SK-N-SH (cell line): ENCODE measurements around the gene SOCS7. TPM values are rescaled to one million over a fixed set of nuclear protein-coding genes. Genes with fewer than 3 reads are reported as not detected.

Experiments used
- CTCF ChIA-PET: fragments of 300-600, 350-600 bp; formaldehyde crosslinking; extraction: SDS; loops from one replicate; lab custom pipeline; 2021; lab: Yijun Ruan, JAX
- POLR2A ChIA-PET: fragments of 350-600 bp; sonication (Branson Sonifier 250); formaldehyde crosslinking; extraction: SDS; loops from one replicate; lab custom pipeline; 2020; ENCODE audit warnings: antibody characterized with exemption, inconsistent platforms; lab: Yijun Ruan, JAX
- DNase-seq: peaks from one replicate; pipeline ENCODE4 v3.0.0; 2012
- H2AFZ ChIP-seq: fragments of 200-600 bp; sonication (generic); 2 replicates; pipeline ENCODE4 v1.8.1; 2016; ENCODE audit warnings: antibody characterized with exemption, mild to moderate bottlenecking, low read depth
- H3F3A ChIP-seq: fragments of 200-600 bp; sonication (generic); replicated peaks from 2 replicates; pipeline ENCODE3; 2016; ENCODE audit warnings: antibody characterized with exemption, mild to moderate bottlenecking; ENCODE audit not compliant: insufficient read depth
- H3K27ac ChIP-seq, 2 experiments: fragments of 200-500 bp in 1 of 2; fragments of 200-600 bp in 1 of 2; sonication (Bioruptor generic) in 1 of 2; sonication (generic), shearing (Covaris generic) in 1 of 2; 2 replicates each; pipeline versions ENCODE4 v1.5.1 to v1.6.1; 2014 to 2016; ENCODE audit warnings: low read depth in 2 of 2, inconsistent platforms in 1 of 2, low read length in 1 of 2, mild to moderate bottlenecking in 1 of 2, mixed read lengths in 1 of 2
- H3K27me3 ChIP-seq: fragments of 200-600 bp; sonication (generic), shearing (Covaris generic); 2 replicates; pipeline ENCODE4 v1.6.1; 2016; ENCODE audit warnings: mixed run types; ENCODE audit not compliant: insufficient read depth
- H3K36me3 ChIP-seq, 2 experiments: fragments of 200-500 bp in 1 of 2; fragments of 200-600 bp in 1 of 2; sonication (Bioruptor generic) in 1 of 2; sonication (generic) in 1 of 2; replicated peaks in 1 of 2; 2 replicates each; pipeline versions ENCODE3 to v1.5.1; 2014 to 2016; ENCODE audit warnings: low read length in 1 of 2, mild to moderate bottlenecking in 1 of 2; ENCODE audit not compliant: insufficient read depth in 2 of 2, control insufficient read depth in 1 of 2
- H3K4me1 ChIP-seq, 2 experiments: fragments of 200-500 bp in 1 of 2; fragments of 200-600 bp in 1 of 2; sonication (Bioruptor generic) in 1 of 2; sonication (generic), shearing (Covaris generic) in 1 of 2; 2 replicates each; pipeline versions ENCODE4 v1.5.1 to v1.6.1; 2014 to 2016; ENCODE audit warnings: low read depth in 1 of 2, low read length in 1 of 2, mixed run types in 1 of 2; ENCODE audit not compliant: insufficient read depth in 2 of 2, control insufficient read depth in 1 of 2
- H3K4me2 ChIP-seq: fragments of 200-600 bp; sonication (generic), shearing (Covaris generic); 2 replicates; pipeline ENCODE4 v1.6.1; 2017; ENCODE audit warnings: mixed run types
- H3K4me3 ChIP-seq, 2 experiments: fragments of 200-500 bp in 1 of 2; fragments of 200-600 bp in 1 of 2; sonication (Bioruptor generic) in 1 of 2; sonication (generic), shearing (Covaris generic) in 1 of 2; 2 replicates each; pipeline versions ENCODE4 v1.5.1 to v1.8.1; 2014 to 2016; ENCODE audit warnings: low read depth in 2 of 2, inconsistent platforms in 1 of 2, low read length in 1 of 2, mild to moderate bottlenecking in 1 of 2, mixed read lengths in 1 of 2, moderate library complexity in 1 of 2
- H3K79me2 ChIP-seq: fragments of 200-600 bp; sonication (generic); 2 replicates; pipeline ENCODE4 v1.8.1; 2017; ENCODE audit warnings: mild to moderate bottlenecking; ENCODE audit not compliant: insufficient read depth
- H3K9ac ChIP-seq: fragments of 200-600 bp; sonication (generic); 2 replicates; pipeline ENCODE4 v1.6.1; 2017; ENCODE audit warnings: mixed run types
- H3K9me2 ChIP-seq: fragments of 200-600 bp; sonication (generic); 2 replicates; pipeline ENCODE4 v1.6.1; 2017; ENCODE audit warnings: mixed run types
- H3K9me3 ChIP-seq: fragments of 200-600 bp; sonication (generic); 2 replicates; pipeline ENCODE4 v1.6.1; 2017; ENCODE audit warnings: mixed run types, mild to moderate bottlenecking, moderate library complexity
- H4K20me1 ChIP-seq: fragments of 200-600 bp; sonication (generic); 2 replicates; pipeline ENCODE4 v1.6.1; 2017; ENCODE audit warnings: mild to moderate bottlenecking, mixed run types; ENCODE audit not compliant: insufficient read depth
- CHD2 ChIP-seq: fragments of 150-350 bp; IDR thresholded peaks from 2 replicates; pipeline ENCODE4 v1.6.1; 2018; ENCODE audit warnings: low read length; ENCODE audit not compliant: partially characterized antibody
- CTCF ChIP-seq: fragments of 200-600 bp; sonication (generic); IDR thresholded peaks from 2 replicates; pipeline ENCODE4 v1.6.1; 2017; ENCODE audit warnings: antibody characterized with exemption, mild to moderate bottlenecking, moderate library complexity
- FOSL2 ChIP-seq: IDR thresholded peaks from 2 replicates; pipeline ENCODE4 v1.4.0; 2012; ENCODE audit warnings: low read depth, mild to moderate bottlenecking, moderate library complexity, borderline replicate concordance
- FOXM1 ChIP-seq: IDR thresholded peaks from 2 replicates; pipeline ENCODE4 v1.4.0; 2012; ENCODE audit warnings: low read depth, mild to moderate bottlenecking
- GABPA ChIP-seq: IDR thresholded peaks from 2 replicates; pipeline ENCODE4 v1.4.0; 2012; ENCODE audit warnings: low read depth, mild to moderate bottlenecking
- NRF1 ChIP-seq: IDR thresholded peaks from 2 replicates; pipeline ENCODE4 v1.6.1; 2012; ENCODE audit warnings: low read depth, mild to moderate bottlenecking, low read length
- POLR2AphosphoS5 ChIP-seq: IDR thresholded peaks from 2 replicates; pipeline ENCODE4 v1.6.1; 2012; ENCODE audit warnings: low read depth, low read length
- RAD21 ChIP-seq: IDR thresholded peaks from 2 replicates; pipeline ENCODE4 v1.6.1; 2012; ENCODE audit warnings: mild to moderate bottlenecking, low read length
- RCOR1 ChIP-seq: fragments of 150-350 bp; IDR thresholded peaks from 2 replicates; pipeline ENCODE4 v1.6.1; 2017; ENCODE audit warnings: antibody characterized with exemption, low read length
- REST ChIP-seq: IDR thresholded peaks from 2 replicates; pipeline ENCODE4 v1.6.1; 2012; ENCODE audit warnings: mild to moderate bottlenecking, low read depth, low read length, moderate library complexity
- RXRA ChIP-seq: IDR thresholded peaks from 2 replicates; pipeline ENCODE4 v1.4.0; 2012; ENCODE audit warnings: low read depth, mild to moderate bottlenecking, borderline replicate concordance
- SIN3A ChIP-seq: IDR thresholded peaks from 2 replicates; pipeline ENCODE4 v1.6.1; 2012; ENCODE audit warnings: low read depth, mild to moderate bottlenecking, low read length, moderate library complexity, borderline replicate concordance
- TAF1 ChIP-seq: IDR thresholded peaks from 2 replicates; pipeline ENCODE4 v1.6.1; 2012; ENCODE audit warnings: low read depth, mild to moderate bottlenecking, low read length, moderate library complexity, borderline replicate concordance
- YY1 ChIP-seq: IDR thresholded peaks from 2 replicates; pipeline ENCODE4 v1.4.0; 2012; ENCODE audit warnings: low read depth, mild to moderate bottlenecking
- WGBS: methylation state at CpG from one replicate; pipeline ENCODE4 v1.1.6; 2017; ENCODE audit warnings: low lambda C conversion rate; 5-methylcytosine and 5-hydroxymethylcytosine counted together
- polyA plus RNA-seq, 3 experiments: library from polyadenylated mRNA; depleted of rRNA; stranded (reverse); fragments of >200 nt; gene quantifications; 2 replicates each; pipeline ENCODE4 v1.2.3, GENCODE V29; 2012
- TF ChIP-seq, protein P1 (sequence below): IDR thresholded peaks from 2 replicates; pipeline ENCODE4 v1.4.0; 2012; ENCODE audit warnings: low read depth, borderline replicate concordance
- TF ChIP-seq, protein P2 (sequence below): IDR thresholded peaks from 2 replicates; pipeline ENCODE4 v1.4.0; 2012; ENCODE audit warnings: low read depth
- TF ChIP-seq, protein P3 (sequence below): IDR thresholded peaks from 2 replicates; pipeline ENCODE4; 2012

Gene SOCS7
- polyA plus RNA-seq, 1 of the 3 experiments (the other 2 are of a cell fraction): 7.4 TPM

DNA sequence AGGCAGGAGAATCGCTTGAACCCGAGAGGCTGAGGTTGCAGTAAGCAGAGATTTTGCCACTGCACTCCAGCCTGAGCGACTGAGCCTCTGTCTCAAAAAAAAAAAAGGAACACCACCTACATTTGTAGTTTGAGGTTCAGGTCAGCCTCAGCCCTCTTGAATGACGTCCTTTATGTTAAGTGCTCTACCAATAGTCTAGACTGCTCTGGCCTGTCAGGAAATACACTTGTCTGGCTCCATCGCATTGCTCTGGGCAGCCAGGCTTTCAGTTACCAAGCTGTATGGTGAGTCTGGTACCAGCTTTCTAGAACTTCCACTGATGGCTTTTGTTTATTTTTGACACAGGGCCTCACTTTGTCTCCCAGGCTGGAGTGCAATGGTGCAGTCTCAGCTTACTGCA lies 11.4 kb downstream of the SOCS7 start (continued):
- TF ChIP-seq, protein P1, sequence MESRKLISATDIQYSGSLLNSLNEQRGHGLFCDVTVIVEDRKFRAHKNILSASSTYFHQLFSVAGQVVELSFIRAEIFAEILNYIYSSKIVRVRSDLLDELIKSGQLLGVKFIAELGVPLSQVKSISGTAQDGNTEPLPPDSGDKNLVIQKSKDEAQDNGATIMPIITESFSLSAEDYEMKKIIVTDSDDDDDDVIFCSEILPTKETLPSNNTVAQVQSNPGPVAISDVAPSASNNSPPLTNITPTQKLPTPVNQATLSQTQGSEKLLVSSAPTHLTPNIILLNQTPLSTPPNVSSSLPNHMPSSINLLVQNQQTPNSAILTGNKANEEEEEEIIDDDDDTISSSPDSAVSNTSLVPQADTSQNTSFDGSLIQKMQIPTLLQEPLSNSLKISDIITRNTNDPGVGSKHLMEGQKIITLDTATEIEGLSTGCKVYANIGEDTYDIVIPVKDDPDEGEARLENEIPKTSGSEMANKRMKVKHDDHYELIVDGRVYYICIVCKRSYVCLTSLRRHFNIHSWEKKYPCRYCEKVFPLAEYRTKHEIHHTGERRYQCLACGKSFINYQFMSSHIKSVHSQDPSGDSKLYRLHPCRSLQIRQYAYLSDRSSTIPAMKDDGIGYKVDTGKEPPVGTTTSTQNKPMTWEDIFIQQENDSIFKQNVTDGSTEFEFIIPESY: no peak

DNA sequence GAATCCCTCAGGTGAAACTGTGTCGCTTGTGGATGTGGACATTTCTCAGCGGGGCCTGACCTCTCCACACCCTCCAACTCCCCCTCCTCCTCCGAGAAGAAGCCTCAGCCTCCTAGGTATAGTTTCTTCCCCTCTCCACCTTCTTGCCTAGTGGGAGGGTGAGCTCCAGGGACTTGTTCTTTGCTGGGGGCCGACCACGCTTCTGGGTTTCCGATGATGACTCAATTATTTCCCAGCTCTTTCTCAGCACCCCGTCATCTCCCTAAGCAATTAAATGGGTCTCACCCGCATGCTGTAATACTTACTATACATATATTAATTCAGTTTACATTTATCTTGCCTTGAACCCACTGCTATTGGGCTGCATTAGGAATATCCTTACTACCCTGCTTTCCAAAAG lies 13.1 kb downstream of the SOCS7 start:
- TF ChIP-seq GABPA: no peak
- TF ChIP-seq CHD2: no peak
- TF ChIP-seq, protein P2, sequence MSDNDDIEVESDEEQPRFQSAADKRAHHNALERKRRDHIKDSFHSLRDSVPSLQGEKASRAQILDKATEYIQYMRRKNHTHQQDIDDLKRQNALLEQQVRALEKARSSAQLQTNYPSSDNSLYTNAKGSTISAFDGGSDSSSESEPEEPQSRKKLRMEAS: no peak
- no peak for TF ChIP-seq CTCF
- TF ChIP-seq FOSL2: no peak
- TF ChIP-seq, protein P1: no peak
- TF ChIP-seq POLR2AphosphoS5: no peak
- TF ChIP-seq FOXM1: no peak
- no peak for TF ChIP-seq REST
- TF ChIP-seq RAD21: no peak
- TF ChIP-seq RXRA: no peak
- TF ChIP-seq YY1: no peak
- TF ChIP-seq TAF1: no peak
- TF ChIP-seq SIN3A: no peak
- no peak for TF ChIP-seq RCOR1
- no peak for TF ChIP-seq NRF1
- TF ChIP-seq, protein P3, sequence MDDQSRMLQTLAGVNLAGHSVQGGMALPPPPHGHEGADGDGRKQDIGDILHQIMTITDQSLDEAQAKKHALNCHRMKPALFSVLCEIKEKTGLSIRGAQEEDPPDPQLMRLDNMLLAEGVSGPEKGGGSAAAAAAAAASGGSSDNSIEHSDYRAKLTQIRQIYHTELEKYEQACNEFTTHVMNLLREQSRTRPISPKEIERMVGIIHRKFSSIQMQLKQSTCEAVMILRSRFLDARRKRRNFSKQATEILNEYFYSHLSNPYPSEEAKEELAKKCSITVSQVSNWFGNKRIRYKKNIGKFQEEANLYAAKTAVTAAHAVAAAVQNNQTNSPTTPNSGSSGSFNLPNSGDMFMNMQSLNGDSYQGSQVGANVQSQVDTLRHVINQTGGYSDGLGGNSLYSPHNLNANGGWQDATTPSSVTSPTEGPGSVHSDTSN: no peak
- Histone ChIP-seq H3F3A (no peaks in the 10 kb centered on the region), H3K9me2 (no peaks in the 10 kb centered on the region), H3K79me2 (peaks cover 24% of the 10 kb centered on the region), H3K4me1 (peaks cover 0 to 4% of the 10 kb centered on the region in 2 experiments; a peak in 1 of 4 replicates), H4K20me1 (peaks cover 7% of the 10 kb centered on the region; the same call in 1 of the 2 replicates), H3K9ac (no peak overlapping the region), H3K9me3 (no peaks in the 10 kb centered on the region), H3K4me3 (no peak overlapping the region), H3K27ac (no peak overlapping the region), H3K4me2 (no peak overlapping the region), H3K36me3 (peaks cover 11 to 15% of the 10 kb centered on the region in 2 experiments), H3K27me3 (no peaks in the 10 kb centered on the region), H2AFZ (no peak overlapping the region)
- ChIA-PET POLR2A (no interaction called here), CTCF (interaction anchor here (1.0 to 3.3 kb wide), 5 partner anchors 11 to 215 kb away, joined by 3 to 14 read pairs (median 4); no protein-coding TSS in a partner anchor)
- 94% methylated on average over 8 of the region's 8 CpGs for WGBS
- DNase-seq: no peak
